ENCODE results near the gene ST3GAL6.

Gene ST3GAL6

DNA sequence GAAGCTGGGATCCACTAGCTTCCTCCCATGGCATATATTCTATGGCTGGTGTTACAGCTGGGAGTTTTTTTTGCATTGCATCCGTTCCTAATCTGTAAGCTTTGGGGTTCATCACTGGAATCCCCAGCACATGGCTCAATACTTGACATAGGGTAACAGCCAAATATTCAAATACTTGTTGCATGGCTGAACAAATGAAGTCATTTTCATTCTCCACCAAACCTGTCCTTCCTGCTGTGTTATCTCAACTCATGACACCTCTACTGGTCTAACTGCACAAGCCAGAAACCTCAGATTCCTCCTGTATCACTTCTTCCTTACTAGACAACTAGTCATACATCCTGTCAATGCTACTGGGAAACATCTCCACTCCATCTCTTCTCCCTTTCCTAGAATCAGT is 43.4 kb downstream of the ST3GAL6 start:
- H3K4me2 ChIP-seq (ENCODE audit: low read length): no peak overlapping the region
- H3K27me3 ChIP-seq (ENCODE audit: control insufficient read depth, low read length): no peaks in the 10 kb centered on the region
- H3K9me2 ChIP-seq (replicated peaks; ENCODE audit: control insufficient read depth, low read length): no peaks in the 10 kb centered on the region
- peaks cover 43% of the 10 kb centered on the region for H3K36me3 ChIP-seq (ENCODE audit: control insufficient read depth, low read length)
- H3K4me3 ChIP-seq (ENCODE audit: low read length): no peak overlapping the region
- H3F3A ChIP-seq (ENCODE audit: control insufficient read depth, insufficient read depth): no peaks in the 10 kb centered on the region
- H3K79me2 ChIP-seq (ENCODE audit: control insufficient read depth, low read length): no peaks in the 10 kb centered on the region
- H3K27ac ChIP-seq (ENCODE audit: low read depth, low read length): no peak overlapping the region
- no peaks in the 10 kb centered on the region for H3K9me3 ChIP-seq (ENCODE audit: control insufficient read depth, insufficient read depth, low read length)
- no peak for TF ChIP-seq EZH2phosphoT487 (IDR thresholded peaks at IDR 0.05; ENCODE audit: borderline replicate concordance, low read length)
- TF ChIP-seq, protein P1, sequence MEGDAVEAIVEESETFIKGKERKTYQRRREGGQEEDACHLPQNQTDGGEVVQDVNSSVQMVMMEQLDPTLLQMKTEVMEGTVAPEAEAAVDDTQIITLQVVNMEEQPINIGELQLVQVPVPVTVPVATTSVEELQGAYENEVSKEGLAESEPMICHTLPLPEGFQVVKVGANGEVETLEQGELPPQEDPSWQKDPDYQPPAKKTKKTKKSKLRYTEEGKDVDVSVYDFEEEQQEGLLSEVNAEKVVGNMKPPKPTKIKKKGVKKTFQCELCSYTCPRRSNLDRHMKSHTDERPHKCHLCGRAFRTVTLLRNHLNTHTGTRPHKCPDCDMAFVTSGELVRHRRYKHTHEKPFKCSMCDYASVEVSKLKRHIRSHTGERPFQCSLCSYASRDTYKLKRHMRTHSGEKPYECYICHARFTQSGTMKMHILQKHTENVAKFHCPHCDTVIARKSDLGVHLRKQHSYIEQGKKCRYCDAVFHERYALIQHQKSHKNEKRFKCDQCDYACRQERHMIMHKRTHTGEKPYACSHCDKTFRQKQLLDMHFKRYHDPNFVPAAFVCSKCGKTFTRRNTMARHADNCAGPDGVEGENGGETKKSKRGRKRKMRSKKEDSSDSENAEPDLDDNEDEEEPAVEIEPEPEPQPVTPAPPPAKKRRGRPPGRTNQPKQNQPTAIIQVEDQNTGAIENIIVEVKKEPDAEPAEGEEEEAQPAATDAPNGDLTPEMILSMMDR (IDR thresholded peaks at IDR 0.05; ENCODE audit: low read depth, low read length, poor library complexity, severe bottlenecking): no peak
- H4K20me1 ChIP-seq (ENCODE audit: control insufficient read depth, insufficient read depth, low read depth, low read length): no peaks in the 10 kb centered on the region
- no peaks in the 10 kb centered on the region for H3K4me1 ChIP-seq (ENCODE audit: control insufficient read depth, low read length)

DNA sequence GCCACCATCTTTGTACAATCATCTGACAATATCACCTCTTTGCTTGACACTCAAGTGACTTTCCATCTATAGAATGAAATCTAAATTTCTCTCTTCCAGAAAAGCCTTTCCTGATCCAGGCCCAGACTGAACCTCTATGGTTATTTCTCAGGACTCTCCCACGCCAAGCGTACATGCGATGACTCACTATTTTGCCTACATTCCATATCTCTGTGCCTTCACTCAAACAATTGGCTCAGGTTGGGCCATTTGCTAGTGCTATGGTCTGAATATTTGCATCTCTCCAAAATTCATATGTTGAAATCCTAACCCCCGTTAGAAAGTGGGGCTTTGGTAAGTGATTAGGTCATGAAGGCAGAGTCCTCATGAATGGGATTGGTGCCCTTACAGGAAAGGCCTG is 43.9 kb downstream of the ST3GAL6 start:
- Histone ChIP-seq H3K4me2 (ENCODE audit: low read length) (no peak overlapping the region), H3K4me3 (ENCODE audit: low read length) (no peak overlapping the region), H3K9me2 (replicated peaks; ENCODE audit: control insufficient read depth, low read length) (no peaks in the 10 kb centered on the region), H3K27ac (ENCODE audit: low read depth, low read length) (no peak overlapping the region), H3K27me3 (ENCODE audit: control insufficient read depth, low read length) (no peaks in the 10 kb centered on the region), H4K20me1 (ENCODE audit: control insufficient read depth, insufficient read depth, low read depth, low read length) (no peaks in the 10 kb centered on the region), H3K36me3 (ENCODE audit: control insufficient read depth, low read length) (peaks cover 44% of the 10 kb centered on the region), H3F3A (ENCODE audit: control insufficient read depth, insufficient read depth) (no peaks in the 10 kb centered on the region), H3K9me3 (ENCODE audit: control insufficient read depth, insufficient read depth, low read length) (no peaks in the 10 kb centered on the region), H3K79me2 (ENCODE audit: control insufficient read depth, low read length) (no peaks in the 10 kb centered on the region), H3K4me1 (ENCODE audit: control insufficient read depth, low read length) (no peaks in the 10 kb centered on the region)
- TF ChIP-seq, protein P1 (IDR thresholded peaks at IDR 0.05; ENCODE audit: low read depth, low read length, poor library complexity, severe bottlenecking): no peak
- TF ChIP-seq EZH2phosphoT487 (IDR thresholded peaks at IDR 0.05; ENCODE audit: borderline replicate concordance, low read length): no peak

- Histone ChIP-seq H3F3A (ENCODE audit: control insufficient read depth, insufficient read depth) (no peaks in the 10 kb centered on the region), H3K36me3 (ENCODE audit: control insufficient read depth, low read length) (peaks cover 47% of the 10 kb centered on the region), H3K27me3 (ENCODE audit: control insufficient read depth, low read length) (no peaks in the 10 kb centered on the region), H3K4me3 (ENCODE audit: low read length) (no peak overlapping the region), H3K9me3 (ENCODE audit: control insufficient read depth, insufficient read depth, low read length) (no peaks in the 10 kb centered on the region), H3K27ac (ENCODE audit: low read depth, low read length) (no peak overlapping the region), H3K79me2 (ENCODE audit: control insufficient read depth, low read length) (no peaks in the 10 kb centered on the region), H3K9me2 (replicated peaks; ENCODE audit: control insufficient read depth, low read length) (no peaks in the 10 kb centered on the region), H3K4me2 (ENCODE audit: low read length) (no peak overlapping the region), H4K20me1 (ENCODE audit: control insufficient read depth, insufficient read depth, low read depth, low read length) (no peaks in the 10 kb centered on the region), H3K4me1 (ENCODE audit: control insufficient read depth, low read length) (no peaks in the 10 kb centered on the region)
- TF ChIP-seq, protein P1 (IDR thresholded peaks at IDR 0.05; ENCODE audit: low read depth, low read length, poor library complexity, severe bottlenecking): no peak
- TF ChIP-seq EZH2phosphoT487 (IDR thresholded peaks at IDR 0.05; ENCODE audit: borderline replicate concordance, low read length): no peak
Observed at GRCh38 chr3:98807561-98807960, 44.4 kb downstream of the ST3GAL6 start.

DNA sequence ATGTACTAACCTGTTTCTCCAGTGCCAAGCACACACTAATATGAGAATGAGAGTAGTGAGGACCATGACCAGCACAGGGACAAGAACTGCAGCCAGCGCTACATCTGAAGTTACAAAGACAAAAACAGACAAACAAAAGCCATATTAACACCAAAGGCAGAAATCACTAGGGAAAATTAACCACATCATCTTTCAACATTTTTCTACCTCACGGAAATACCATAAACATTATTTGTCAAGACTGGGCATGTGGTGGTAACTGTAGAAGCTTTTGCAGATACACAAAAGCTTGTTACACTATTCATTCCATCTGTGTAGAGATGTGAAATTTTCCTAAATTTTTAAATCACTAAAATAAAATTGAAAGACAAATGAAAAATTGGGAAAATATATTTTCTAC is 44.9 kb downstream of the ST3GAL6 start:
- no peak for TF ChIP-seq EZH2phosphoT487 (IDR thresholded peaks at IDR 0.05; ENCODE audit: borderline replicate concordance, low read length)
- TF ChIP-seq, protein P1 (IDR thresholded peaks at IDR 0.05; ENCODE audit: low read depth, low read length, poor library complexity, severe bottlenecking): no peak
- Histone ChIP-seq H3K36me3 (ENCODE audit: control insufficient read depth, low read length) (peaks cover 47% of the 10 kb centered on the region), H3K4me3 (ENCODE audit: low read length) (no peak overlapping the region)

More for the DNA sequence above, 44.9 kb downstream of the ST3GAL6 start:
- Histone ChIP-seq H3K9me2 (replicated peaks; ENCODE audit: control insufficient read depth, low read length) (no peaks in the 10 kb centered on the region), H3K27ac (ENCODE audit: low read depth, low read length) (no peak overlapping the region), H3K4me1 (ENCODE audit: control insufficient read depth, low read length) (no peaks in the 10 kb centered on the region), H3F3A (ENCODE audit: control insufficient read depth, insufficient read depth) (no peaks in the 10 kb centered on the region), H4K20me1 (ENCODE audit: control insufficient read depth, insufficient read depth, low read depth, low read length) (no peaks in the 10 kb centered on the region), H3K79me2 (ENCODE audit: control insufficient read depth, low read length) (no peaks in the 10 kb centered on the region), H3K4me2 (ENCODE audit: low read length) (no peak overlapping the region), H3K9me3 (ENCODE audit: control insufficient read depth, insufficient read depth, low read length) (no peaks in the 10 kb centered on the region), H3K27me3 (ENCODE audit: control insufficient read depth, low read length) (no peaks in the 10 kb centered on the region)

Measured in DOHH2 (cell line).